Skeletal muscle satellite cell (primary cell): ENCODE measurements around the gene LYZL4.

Source experiments
- H3K27me3 ChIP-seq: 2 replicates; pipeline ENCODE4 v1.7.0; 2013; ENCODE audit warnings: low read length; ENCODE audit not compliant: control insufficient read depth, insufficient read depth
- H3K36me3 ChIP-seq: 2 replicates; pipeline ENCODE4 v1.7.0; 2013; ENCODE audit warnings: mild to moderate bottlenecking, control low read depth, low read length; ENCODE audit not compliant: insufficient read depth
- H3K4me1 ChIP-seq: 2 replicates; pipeline ENCODE4 v1.7.0; 2013; ENCODE audit warnings: low read length; ENCODE audit not compliant: control insufficient read depth, insufficient read depth
- H3K4me2 ChIP-seq: 2 replicates; pipeline ENCODE4 v1.7.0; 2013; ENCODE audit warnings: mild to moderate bottlenecking, low read length
- H3K4me3 ChIP-seq: 2 replicates; pipeline ENCODE4 v1.7.0; 2013; ENCODE audit warnings: low read length
- H3K9ac ChIP-seq: 2 replicates; pipeline ENCODE4 v1.7.0; 2013; ENCODE audit warnings: mild to moderate bottlenecking, low read depth, low read length, moderate library complexity
- H3K9me3 ChIP-seq: replicated peaks from 2 replicates; pipeline ENCODE4 v1.7.0; 2013; ENCODE audit warnings: mild to moderate bottlenecking, control low read depth, low read length

LYZL4 gene

GRCh38 chr3:42421818-42422796, 11.7 kb upstream of the LYZL4 start:
- Histone ChIP-seq H3K4me2 (no peak overlapping the region), H3K9ac (no peak overlapping the region)

GRCh38 chr3:42419563-42419962, 9.2 kb upstream of the LYZL4 start:
- Histone ChIP-seq H3K4me1 (no peaks in the 10 kb centered on the region), H3K4me2 (no peak overlapping the region), H3K9ac (no peak overlapping the region), H3K4me3 (no peak overlapping the region), H3K27me3 (peaks cover 18% of the 10 kb centered on the region), H3K36me3 (no peaks in the 10 kb centered on the region), H3K9me3 (no peaks in the 10 kb centered on the region)

More at GRCh38 chr3:42421818-42422796, 11.7 kb upstream of the LYZL4 start:
- Histone ChIP-seq H3K4me1 (no peaks in the 10 kb centered on the region), H3K27me3 (peaks cover 8% of the 10 kb centered on the region), H3K36me3 (no peaks in the 10 kb centered on the region), H3K4me3 (no peak overlapping the region), H3K9me3 (no peaks in the 10 kb centered on the region)

- Histone ChIP-seq H3K27me3 (peaks cover 18% of the 10 kb centered on the region), H3K36me3 (no peaks in the 10 kb centered on the region), H3K4me2 (no peak overlapping the region), H3K4me1 (no peaks in the 10 kb centered on the region), H3K9ac (no peak overlapping the region), H3K4me3 (no peak overlapping the region), H3K9me3 (no peaks in the 10 kb centered on the region)
Measured at GRCh38 chr3:42412526-42413155, 2.2 kb upstream of the LYZL4 start.

GRCh38 chr3:42411429-42411828, 1.0 kb upstream of the LYZL4 start:
- peaks cover 10% of the 10 kb centered on the region for H3K27me3 ChIP-seq
- no peak overlapping the region for H3K4me3 ChIP-seq
- H3K36me3 ChIP-seq, result no peaks in the 10 kb centered on the region
- no peaks in the 10 kb centered on the region for H3K9me3 ChIP-seq
- H3K9ac ChIP-seq, result no peak overlapping the region
- no peak overlapping the region for H3K4me2 ChIP-seq
- no peaks in the 10 kb centered on the region for H3K4me1 ChIP-seq

- no peaks in the 10 kb centered on the region for H3K9me3 ChIP-seq
- H3K4me3 ChIP-seq, result no peak overlapping the region
- H3K4me2 ChIP-seq, result no peak overlapping the region
- H3K27me3 ChIP-seq, result peaks cover 6% of the 10 kb centered on the region
- H3K36me3 ChIP-seq, result no peaks in the 10 kb centered on the region
- H3K9ac ChIP-seq, result no peak overlapping the region
- H3K4me1 ChIP-seq, result no peaks in the 10 kb centered on the region
Measured at GRCh38 chr3:42408156-42408555, 2.3 kb downstream of the LYZL4 start.

DNA sequence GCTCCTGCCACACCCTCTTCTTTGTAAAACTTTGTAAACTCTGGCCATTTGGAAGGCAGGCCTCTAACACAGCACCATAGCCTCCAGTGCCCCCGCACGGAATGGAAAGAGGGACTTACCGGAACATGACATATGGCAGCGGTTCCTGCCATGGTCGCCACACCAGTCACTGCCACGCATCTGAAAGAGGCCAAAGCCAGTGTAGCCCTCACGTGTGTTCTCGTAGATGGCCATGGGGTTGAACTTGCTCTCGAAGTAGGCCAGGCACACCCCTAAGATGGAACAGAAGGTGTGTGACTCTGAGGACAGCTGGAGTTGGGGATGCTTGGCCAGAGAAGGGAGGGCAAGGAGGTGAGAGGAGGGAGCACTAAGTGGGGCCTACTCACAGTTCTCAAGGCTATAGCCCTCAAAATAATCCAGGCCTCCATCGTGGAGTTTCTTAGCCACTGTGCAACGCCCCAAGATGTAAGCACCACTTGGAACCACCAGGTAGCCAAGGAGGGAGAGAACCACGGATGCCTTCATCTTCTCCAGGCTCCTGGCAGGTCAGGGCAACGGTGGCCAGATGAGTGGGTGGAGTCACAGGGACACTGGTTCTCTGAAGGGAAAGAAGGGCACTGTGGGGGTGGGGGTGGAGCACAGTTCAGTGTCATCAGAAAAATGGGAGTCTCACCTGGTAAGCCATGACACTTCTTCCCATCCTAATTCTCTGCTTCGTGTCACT, 3.5 kb downstream of the LYZL4 start:
- Histone ChIP-seq H3K9me3 (no peaks in the 10 kb centered on the region), H3K4me3 (no peak overlapping the region), H3K4me1 (no peaks in the 10 kb centered on the region), H3K36me3 (no peaks in the 10 kb centered on the region), H3K9ac (no peak overlapping the region), H3K27me3 (peaks cover 5% of the 10 kb centered on the region), H3K4me2 (no peak overlapping the region)

DNA sequence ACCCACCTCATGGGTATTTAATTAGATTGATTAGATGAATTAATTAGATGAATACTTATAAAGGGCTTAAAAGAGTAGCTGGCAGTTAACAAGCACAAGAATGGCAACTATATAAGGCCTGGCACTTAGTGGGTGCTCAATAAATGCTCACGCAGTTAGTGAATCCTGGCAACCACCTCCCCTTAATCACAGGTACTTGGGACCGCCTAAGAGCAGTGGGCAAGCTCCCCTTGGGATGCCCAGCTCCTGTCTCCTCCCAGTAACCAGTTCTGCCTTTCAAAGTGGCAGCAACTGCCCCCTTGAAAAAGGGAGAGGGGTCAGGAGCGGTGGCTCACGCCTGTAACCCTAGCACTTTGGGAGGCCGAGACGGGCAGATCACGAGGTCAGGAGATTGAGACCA, 4.6 kb downstream of the LYZL4 start:
- no peak overlapping the region for H3K4me2 ChIP-seq
- no peaks in the 10 kb centered on the region for H3K9me3 ChIP-seq
- H3K27me3 ChIP-seq, result peaks cover 3% of the 10 kb centered on the region
- H3K36me3 ChIP-seq, result no peaks in the 10 kb centered on the region
- no peak overlapping the region for H3K4me3 ChIP-seq
- H3K4me1 ChIP-seq, result no peaks in the 10 kb centered on the region
- no peak overlapping the region for H3K9ac ChIP-seq

DNA sequence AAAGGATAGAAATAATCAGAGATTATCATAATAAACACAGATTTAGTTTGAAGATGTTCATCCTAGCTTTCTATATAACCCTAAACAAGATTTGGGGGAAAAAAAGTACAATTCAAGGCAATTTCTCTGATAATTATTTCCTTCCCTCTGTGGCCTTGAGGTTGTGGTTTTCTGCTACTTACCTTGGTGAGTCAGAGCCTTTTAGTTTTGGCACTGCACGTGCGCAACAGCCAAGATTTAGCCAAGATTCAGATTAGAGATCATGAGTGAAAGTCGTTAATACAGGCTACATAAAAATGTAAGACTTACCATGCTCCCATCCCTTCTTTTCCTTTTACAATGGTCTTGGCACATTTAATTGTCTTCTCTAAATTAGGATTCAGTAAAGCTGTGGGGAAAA, 6.7 kb downstream of the LYZL4 start:
- H3K9ac ChIP-seq, result no peak overlapping the region
- no peak overlapping the region for H3K4me3 ChIP-seq
- H3K9me3 ChIP-seq, result no peaks in the 10 kb centered on the region
- H3K36me3 ChIP-seq, result no peaks in the 10 kb centered on the region
- no peaks in the 10 kb centered on the region for H3K4me1 ChIP-seq
- H3K27me3 ChIP-seq, result peaks cover 5% of the 10 kb centered on the region
- H3K4me2 ChIP-seq, result no peak overlapping the region

DNA sequence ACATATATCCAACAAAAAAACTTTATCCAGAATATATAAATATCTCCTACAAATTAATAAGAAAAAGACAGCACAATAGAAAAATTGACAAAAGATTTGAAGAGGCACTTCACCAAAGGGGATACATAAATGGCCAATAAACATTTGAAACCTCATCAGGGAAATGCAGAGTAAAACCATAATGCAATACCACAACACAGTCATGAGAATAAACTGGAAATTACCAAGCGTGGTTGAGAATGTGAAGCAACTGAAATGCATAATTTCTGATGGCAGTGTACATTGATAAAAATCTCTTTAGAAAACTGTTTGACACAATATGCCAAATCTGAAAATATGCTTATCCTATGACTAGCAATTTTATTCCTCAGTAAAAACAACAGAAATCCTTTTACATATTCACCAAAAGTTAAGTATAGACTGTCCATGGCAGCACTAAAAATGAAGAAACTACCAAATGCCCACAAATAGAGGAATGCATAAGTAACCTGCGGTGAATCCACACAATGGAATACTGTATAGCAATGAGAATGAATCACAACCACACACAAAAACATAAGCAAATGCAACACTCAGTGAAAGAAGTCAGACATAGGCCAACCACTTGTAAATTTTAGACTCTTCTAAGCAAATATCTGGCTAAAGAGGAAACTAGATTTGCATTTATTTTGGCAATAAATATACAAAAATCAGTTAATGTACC, 7.9 kb downstream of the LYZL4 start:
- H3K4me1 ChIP-seq, result no peaks in the 10 kb centered on the region
- H3K4me2 ChIP-seq, result no peak overlapping the region
- H3K36me3 ChIP-seq, result no peaks in the 10 kb centered on the region
- peaks cover 8% of the 10 kb centered on the region for H3K27me3 ChIP-seq
- no peak overlapping the region for H3K9ac ChIP-seq
- no peak overlapping the region for H3K4me3 ChIP-seq
- no peaks in the 10 kb centered on the region for H3K9me3 ChIP-seq

- Histone ChIP-seq H3K4me2 (no peak overlapping the region), H3K4me3 (no peak overlapping the region), H3K27me3 (peaks cover 16% of the 10 kb centered on the region), H3K9me3 (no peaks in the 10 kb centered on the region), H3K4me1 (no peaks in the 10 kb centered on the region), H3K9ac (no peak overlapping the region), H3K36me3 (no peaks in the 10 kb centered on the region)
Measured at GRCh38 chr3:42398080-42398479, 12.3 kb downstream of the LYZL4 start.

DNA sequence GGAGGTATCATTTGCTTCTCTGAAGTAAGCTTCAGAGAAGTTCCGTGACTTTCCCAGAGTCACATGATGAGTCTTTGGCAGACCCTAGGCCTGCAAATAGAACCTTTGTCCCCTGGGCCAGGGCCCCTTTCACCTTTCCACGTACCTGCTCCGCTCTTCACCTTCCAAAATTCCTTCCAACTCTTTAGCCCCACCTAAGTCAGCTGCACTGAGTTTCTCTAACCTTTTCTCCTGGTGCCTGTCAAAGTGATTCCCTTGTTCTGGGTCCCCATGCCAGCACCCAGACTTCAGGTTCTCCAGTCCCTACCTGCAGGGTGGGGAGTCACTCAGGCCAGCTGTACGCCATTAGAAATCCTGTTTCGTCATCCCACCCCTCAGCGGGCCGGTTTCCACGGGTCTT, 12.8 kb downstream of the LYZL4 start:
- Histone ChIP-seq H3K9ac (no peak overlapping the region), H3K4me1 (no peaks in the 10 kb centered on the region), H3K9me3 (no peaks in the 10 kb centered on the region), H3K36me3 (no peaks in the 10 kb centered on the region), H3K4me2 (no peak overlapping the region), H3K4me3 (no peak overlapping the region), H3K27me3 (peaks cover 20% of the 10 kb centered on the region)
